Transverse colon (tissue), 3 donors: ENCODE measurements around the gene HPD.

Experiments used
- CTCF ChIP-seq, 5 experiments: fragments of 200-600 bp in 3 of 5; fragments of 450-650 bp in 2 of 5; sonication (generic) in 3 of 5; IDR thresholded peaks; 1 replicate in 2 of 5; 2 replicates in 3 of 5; pipeline ENCODE4 v1.5.1; 2016 to 2017; ENCODE audit warnings: antibody characterized with exemption in 5 of 5, inconsistent platforms in 3 of 5, mild to moderate bottlenecking in 2 of 5, moderate library complexity in 1 of 5
- EP300 ChIP-seq: sonication (generic); formaldehyde crosslinking; IDR thresholded peaks from one replicate; pipeline ENCODE4 v1.6.1; 2017; ENCODE audit warnings: antibody characterized with exemption, low read depth
- POLR2A ChIP-seq: fragments of 450-650 bp; IDR thresholded peaks from one replicate; pipeline ENCODE4 v1.6.1; 2016; ENCODE audit warnings: antibody characterized with exemption, mild to moderate bottlenecking, moderate library complexity

DNA sequence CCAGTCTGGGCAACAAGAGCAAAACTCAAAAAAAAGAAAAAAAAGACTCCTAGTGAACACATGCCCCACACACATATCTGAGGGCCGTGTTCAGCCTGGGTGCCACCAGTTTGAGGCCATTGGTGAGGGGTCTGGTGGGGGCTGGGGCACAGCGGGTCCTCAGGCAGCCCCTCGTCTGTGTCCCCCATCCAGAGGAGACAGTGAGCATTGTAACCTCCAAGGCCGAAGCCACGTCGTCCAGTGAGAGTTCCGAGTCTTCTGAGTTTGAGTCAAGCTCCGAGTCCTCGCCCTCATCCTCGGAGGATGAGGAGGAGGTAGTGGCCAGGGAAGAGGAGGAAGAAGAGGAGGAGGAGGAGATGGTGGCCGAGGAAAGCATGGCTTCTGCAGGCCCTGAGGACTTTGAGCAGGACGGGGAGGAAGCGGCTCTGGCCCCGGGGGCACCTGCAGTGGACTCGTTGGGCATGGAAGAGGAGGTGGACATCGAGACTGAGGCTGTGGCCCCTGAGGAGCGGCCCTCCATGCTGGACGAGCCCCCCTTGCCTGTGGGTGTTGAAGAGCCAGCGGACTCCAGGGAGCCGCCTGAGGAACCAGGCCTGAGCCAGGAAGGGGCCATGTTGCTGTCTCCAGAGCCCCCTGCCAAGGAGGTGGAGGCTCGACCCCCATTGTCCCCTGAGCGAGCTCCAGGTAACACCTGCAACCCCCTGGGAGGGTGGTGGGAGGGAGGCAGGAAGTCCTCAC, 39.3 kb downstream of the HPD start:
- TF ChIP-seq CTCF (IDR thresholded peaks at IDR 0.05) (no peak), POLR2A (no peak), EP300 (no peak)
